HepG2 (cell line): Measurements from ENCODE around the gene VGLL1. TPM values are rescaled to one million over a fixed set of nuclear protein-coding genes. Genes with fewer than 3 reads are reported as not detected.

ENCODE experiments used
- ATAC-seq: fragments of 200-7000 bp; cut with Tn5 transposase; 3 replicates; pipeline ENCODE4 v1.9.1; 2020; ENCODE audit warnings: mild to moderate bottlenecking, moderate library complexity
- BruUV-seq: library from RNA; stranded (reverse); fragments of 400-500 nt; replicated peaks from 2 replicates; lab custom pipeline; 2021; lab: Mats Ljungman, UMichigan
- CTCF ChIA-PET: fragments of 300-600 bp; formaldehyde crosslinking; extraction: SDS; loops from one replicate; lab custom pipeline; 2021; ENCODE audit warnings: low total read pairs, inconsistent platforms, low intra/inter-chr PET ratio; lab: Yijun Ruan, JAX
- POLR2A ChIA-PET: fragments of 350-600 bp; sonication (Branson Sonifier 250); formaldehyde crosslinking; loops from one replicate; lab custom pipeline; 2020; ENCODE audit warnings: antibody characterized with exemption, inconsistent platforms; lab: Yijun Ruan, JAX
- DNase-seq: peaks from one replicate; pipeline ENCODE4 v3.0.0-alpha.2; 2015; ENCODE audit warnings: low spot score
- FAIRE-seq: peaks from 3 replicates; lab custom pipeline; 2011; peaks lifted over from hg19 to GRCh38; lab: Jason Lieb, UNC
- H2AFZ ChIP-seq: one replicate; pipeline ENCODE4 v1.6.1; 2011; ENCODE audit warnings: low read length, inconsistent platforms
- H3K27ac ChIP-seq: fragments of 300-600 bp; 3 replicates; pipeline ENCODE4 v1.8.0; 2011; ENCODE audit warnings: mixed run types, mild to moderate bottlenecking, mixed read lengths, low read length, inconsistent platforms; ENCODE audit not compliant: insufficient read depth; ENCODE audit errors: extremely low read length
- H3K27me3 ChIP-seq, 2 experiments: fragments of 200-600 bp in 1 of 2; 2 replicates in 1 of 2; 3 replicates in 1 of 2; pipeline versions ENCODE4 v1.6.0 to v1.8.0; 2011; ENCODE audit warnings: low read length in 2 of 2, mild to moderate bottlenecking in 2 of 2, moderate library complexity in 2 of 2, inconsistent platforms in 1 of 2; ENCODE audit not compliant: insufficient read depth in 2 of 2, control insufficient read depth in 1 of 2
- H3K36me3 ChIP-seq, 2 experiments: fragments of 200-600 bp in 1 of 2; replicated peaks in 1 of 2; 2 replicates in 1 of 2; 3 replicates in 1 of 2; pipeline versions ENCODE4 v1.5.1 to v1.8.0; 2011; ENCODE audit warnings: low read length in 2 of 2, inconsistent platforms in 1 of 2; ENCODE audit not compliant: insufficient read depth in 2 of 2, control insufficient read depth in 1 of 2
- H3K4me1 ChIP-seq: 2 replicates; pipeline ENCODE4 v1.5.1; 2012; ENCODE audit warnings: low read length, inconsistent platforms; ENCODE audit not compliant: insufficient read depth
- H3K4me2 ChIP-seq: 2 replicates; pipeline ENCODE4 v1.6.0; 2011; ENCODE audit warnings: low read depth, low read length, inconsistent platforms
- H3K4me3 ChIP-seq, 3 experiments: fragments of 200-600 bp in 1 of 3; sonication (generic), shearing (Covaris generic) in 1 of 3; replicated peaks in 1 of 3; 2 replicates each; pipeline ENCODE4 v1.5.1; 2011 to 2016; ENCODE audit warnings: low read length in 3 of 3, inconsistent platforms in 2 of 3, low read depth in 2 of 3, mild to moderate bottlenecking in 2 of 3, control low read depth in 1 of 3, mixed read lengths in 1 of 3; ENCODE audit not compliant: insufficient read depth in 1 of 3
- H3K79me2 ChIP-seq: one replicate; pipeline ENCODE4 v1.6.1; 2011; ENCODE audit warnings: low read length, inconsistent platforms; ENCODE audit not compliant: insufficient read depth
- H3K9ac ChIP-seq: 2 replicates; pipeline ENCODE4 v1.6.0; 2011; ENCODE audit warnings: mild to moderate bottlenecking, low read depth, low read length, inconsistent platforms; ENCODE audit not compliant: insufficient read depth
- H3K9me3 ChIP-seq: 2 replicates; pipeline ENCODE4 v1.5.1; 2012; ENCODE audit warnings: mild to moderate bottlenecking, low read length
- H4K20me1 ChIP-seq: 2 replicates; pipeline ENCODE4 v1.6.0; 2011; ENCODE audit warnings: inconsistent platforms, mild to moderate bottlenecking, low read length, moderate library complexity; ENCODE audit not compliant: insufficient read depth
- GATA4 ChIP-seq: sonication (generic); IDR thresholded peaks from 2 replicates; pipeline ENCODE4 v1.6.1; 2016; ENCODE audit warnings: antibody characterized with exemption, low read depth, borderline replicate concordance
- MAFF ChIP-seq: IDR thresholded peaks from 2 replicates; pipeline ENCODE4 v1.6.1; 2011; ENCODE audit warnings: low read depth, low read length, improper control_type of control experiment
- MAFK ChIP-seq, 2 experiments: IDR thresholded peaks in 1 of 2; conservative IDR thresholded peaks in 1 of 2; 2 replicates each; pipeline ENCODE4 v1.6.1; 2011; ENCODE audit warnings: improper control_type of control experiment in 2 of 2, low read length in 2 of 2
- ZKSCAN5 ChIP-seq: sonication (generic); formaldehyde crosslinking; IDR thresholded peaks from 2 replicates; pipeline ENCODE4 v1.5.1; 2020; ENCODE audit warnings: mild to moderate bottlenecking, missing genetic modification reagents
- whole genome bisulfite sequencing: methylation state at CpG from one replicate; pipeline ENCODE4 v1.1.6; 2017; ENCODE audit warnings: low lambda C conversion rate; 5-methylcytosine and 5-hydroxymethylcytosine counted together
- in situ Hi-C: cut with HindIII; loops from 2 replicates; pipeline ENCODE4 v1.10.0; 2017; ENCODE audit warnings: low pct_unique_long_range_greater_than_20kb; ENCODE audit not compliant: extremely low pct_ligation_motif_present
- intact Hi-C: fragments of 100-400 bp; cut with micrococcal nuclease; formaldehyde crosslinking; loops from one replicate; pipeline ENCODE4 v1.10.0; 2022; ENCODE audit not compliant: unreplicated experiment
- polyA plus RNA-seq, 8 experiments: library from polyadenylated mRNA; depleted of rRNA in 3 of 8; stranded (reverse) in 7 of 8; unstranded in 1 of 8; fragments of >200 nt; fragmentation: Illumina TruSeq in 4 of 8; extraction: Trizol in 4 of 8; gene quantifications; 2 replicates each; pipeline versions ENCODE4 v1.2.1 to v1.2.3, GENCODE V29; 2011 to 2016; ENCODE audit warnings: low read depth in 4 of 8, missing spikeins in 1 of 8, mixed read lengths in 1 of 8; ENCODE audit not compliant: insufficient read depth in 1 of 8
- total RNA-seq, 5 experiments: library from RNA; depleted of rRNA; stranded (reverse); fragments of >200 nt; fragmentation: Illumina TruSeq; extraction: Trizol; gene quantifications; 2 replicates each; pipeline ENCODE4 v1.2.3, GENCODE V29; 2016; ENCODE audit warnings: low read depth in 1 of 5
- TF ChIP-seq, protein P1 (sequence below): sonication (generic); formaldehyde crosslinking; IDR thresholded peaks from 2 replicates; pipeline ENCODE4 v1.5.1; 2020; ENCODE audit warnings: mild to moderate bottlenecking, missing genetic modification reagents, moderate library complexity
- TF ChIP-seq, protein P2 (sequence below): sonication (generic); formaldehyde crosslinking; IDR thresholded peaks from 2 replicates; pipeline ENCODE4 v1.5.0; 2020; ENCODE audit warnings: missing genetic modification reagents

VGLL1 gene
- total and polyA plus RNA-seq, 2 of the 13 experiments (the other 11 are each of a cell fraction or from before 2014, with no cell fraction given): not detected

DNA sequence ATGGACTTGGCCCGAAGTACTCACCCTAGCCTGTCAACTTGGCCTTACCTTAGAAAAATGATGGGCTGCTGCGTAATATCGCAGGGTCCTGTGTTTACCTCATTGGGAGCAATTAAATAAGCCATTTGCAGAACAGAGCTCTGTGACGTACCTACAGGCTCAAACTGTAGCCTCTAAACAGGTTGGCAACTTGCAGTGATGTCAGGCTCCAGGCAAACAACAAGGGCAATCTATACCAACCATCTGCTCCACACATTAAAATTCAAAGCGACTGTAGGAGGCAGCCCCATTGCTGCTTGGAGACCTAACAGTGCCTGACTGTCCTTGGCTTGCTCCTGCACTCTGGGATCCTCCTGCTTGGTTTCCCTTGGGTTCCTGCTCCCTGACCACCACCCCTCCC, 17.2 kb downstream of the VGLL1 start (continued):
- TF ChIP-seq, protein P1, sequence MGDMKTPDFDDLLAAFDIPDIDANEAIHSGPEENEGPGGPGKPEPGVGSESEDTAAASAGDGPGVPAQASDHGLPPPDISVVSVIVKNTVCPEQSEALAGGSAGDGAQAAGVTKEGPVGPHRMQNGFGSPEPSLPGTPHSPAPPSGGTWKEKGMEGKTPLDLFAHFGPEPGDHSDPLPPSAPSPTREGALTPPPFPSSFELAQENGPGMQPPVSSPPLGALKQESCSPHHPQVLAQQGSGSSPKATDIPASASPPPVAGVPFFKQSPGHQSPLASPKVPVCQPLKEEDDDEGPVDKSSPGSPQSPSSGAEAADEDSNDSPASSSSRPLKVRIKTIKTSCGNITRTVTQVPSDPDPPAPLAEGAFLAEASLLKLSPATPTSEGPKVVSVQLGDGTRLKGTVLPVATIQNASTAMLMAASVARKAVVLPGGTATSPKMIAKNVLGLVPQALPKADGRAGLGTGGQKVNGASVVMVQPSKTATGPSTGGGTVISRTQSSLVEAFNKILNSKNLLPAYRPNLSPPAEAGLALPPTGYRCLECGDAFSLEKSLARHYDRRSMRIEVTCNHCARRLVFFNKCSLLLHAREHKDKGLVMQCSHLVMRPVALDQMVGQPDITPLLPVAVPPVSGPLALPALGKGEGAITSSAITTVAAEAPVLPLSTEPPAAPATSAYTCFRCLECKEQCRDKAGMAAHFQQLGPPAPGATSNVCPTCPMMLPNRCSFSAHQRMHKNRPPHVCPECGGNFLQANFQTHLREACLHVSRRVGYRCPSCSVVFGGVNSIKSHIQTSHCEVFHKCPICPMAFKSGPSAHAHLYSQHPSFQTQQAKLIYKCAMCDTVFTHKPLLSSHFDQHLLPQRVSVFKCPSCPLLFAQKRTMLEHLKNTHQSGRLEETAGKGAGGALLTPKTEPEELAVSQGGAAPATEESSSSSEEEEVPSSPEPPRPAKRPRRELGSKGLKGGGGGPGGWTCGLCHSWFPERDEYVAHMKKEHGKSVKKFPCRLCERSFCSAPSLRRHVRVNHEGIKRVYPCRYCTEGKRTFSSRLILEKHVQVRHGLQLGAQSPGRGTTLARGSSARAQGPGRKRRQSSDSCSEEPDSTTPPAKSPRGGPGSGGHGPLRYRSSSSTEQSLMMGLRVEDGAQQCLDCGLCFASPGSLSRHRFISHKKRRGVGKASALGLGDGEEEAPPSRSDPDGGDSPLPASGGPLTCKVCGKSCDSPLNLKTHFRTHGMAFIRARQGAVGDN (CRISPR knock-in tag): no peak
- TF ChIP-seq ZKSCAN5 (CRISPR knock-in tag) (no peak), GATA4 (no peak)

DNA sequence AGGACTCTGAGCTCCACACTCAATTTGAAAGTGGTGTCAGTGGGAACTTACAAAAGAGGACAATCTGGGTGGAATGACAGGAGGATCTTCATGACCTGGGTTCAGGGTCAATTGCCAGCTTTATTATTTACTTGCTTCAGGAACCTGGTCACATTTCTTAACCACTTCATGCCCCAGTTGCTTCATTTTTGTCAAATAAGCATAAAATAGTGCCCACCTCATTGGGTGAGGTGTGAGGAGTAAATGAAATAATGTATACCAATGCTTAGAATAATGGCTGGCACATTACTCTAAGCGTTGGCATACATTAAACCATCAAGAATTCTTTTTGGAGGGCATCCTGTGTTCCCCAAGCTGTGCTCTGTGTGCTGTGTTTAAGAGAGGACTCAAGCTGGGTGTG, 19.4 kb downstream of the VGLL1 start:
- DNase-seq: no peak
- no peaks in the 10 kb centered on the region for H3K79me2 ChIP-seq
- 0% methylated on average over 1 of the region's 1 CpG for WGBS

More for the DNA sequence above, 19.4 kb downstream of the VGLL1 start:
- Histone ChIP-seq H4K20me1 (no peaks in the 10 kb centered on the region), H3K9ac (no peak overlapping the region), H3K36me3 (no peaks in the 10 kb centered on the region), H3K4me1 (no peaks in the 10 kb centered on the region), H2AFZ (no peak overlapping the region), H3K9me3 (no peaks in the 10 kb centered on the region), H3K27ac (no peak overlapping the region), H3K27me3 (no peaks in the 10 kb centered on the region), H3K4me2 (no peak overlapping the region), H3K4me3 (no peak overlapping the region)
- BruUV-seq: no TSS peak
- peak; percentile 47 to 69; a peak in 3 of 4 replicates for TF ChIP-seq MAFK (conservative IDR thresholded peaks at IDR 0.05 in 1 of 2, IDR thresholded peaks at IDR 0.05 in 1 of 2; ENCODE audit: low read length in 2 of 2)
- peak; percentile 60 for TF ChIP-seq MAFF
- TF ChIP-seq, protein P2, sequence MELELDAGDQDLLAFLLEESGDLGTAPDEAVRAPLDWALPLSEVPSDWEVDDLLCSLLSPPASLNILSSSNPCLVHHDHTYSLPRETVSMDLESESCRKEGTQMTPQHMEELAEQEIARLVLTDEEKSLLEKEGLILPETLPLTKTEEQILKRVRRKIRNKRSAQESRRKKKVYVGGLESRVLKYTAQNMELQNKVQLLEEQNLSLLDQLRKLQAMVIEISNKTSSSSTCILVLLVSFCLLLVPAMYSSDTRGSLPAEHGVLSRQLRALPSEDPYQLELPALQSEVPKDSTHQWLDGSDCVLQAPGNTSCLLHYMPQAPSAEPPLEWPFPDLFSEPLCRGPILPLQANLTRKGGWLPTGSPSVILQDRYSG (CRISPR knock-in tag): no peak
- FAIRE-seq: no peak
- intact Hi-C loops: no loop called here
- CTCF ChIA-PET: no interaction called here
- in situ Hi-C loops: no loop called here
- no peak for ATAC-seq
- POLR2A ChIA-PET: no interaction called here
